ENCODE measurements around the gene MAPK6. TPM values are rescaled to one million over a fixed set of nuclear protein-coding genes. Genes with fewer than 3 reads are reported as not detected.

The MAPK6 gene
- total and polyA plus RNA-seq, 9 of the 15 experiments (the other 6 are each of a cell fraction or from before 2014, with no cell fraction given): 28.5 to 97.1 (median 74.0) TPM

GRCh38 chr15:52013151-52013791 lies 5.7 kb upstream of the MAPK6 start (continued):
- TF ChIP-seq NR4A1 (CRISPR knock-in tag; IDR thresholded peaks at IDR 0.05) (no peak), NR4A1 (tag; IDR thresholded peaks at IDR 0.05) (no peak), IRF1 (CRISPR knock-in tag; IDR thresholded peaks at IDR 0.05; ENCODE audit: borderline replicate concordance) (no peak), ZNF668 (CRISPR knock-in tag; IDR thresholded peaks at IDR 0.05) (no peak), NONO (IDR thresholded peaks at IDR 0.05; ENCODE audit: low read depth in 2 of 2, low read length in 1 of 2) (no peak), DDX20 (tag; IDR thresholded peaks at IDR 0.05; ENCODE audit: low read depth) (no peak), PREB (CRISPR knock-in tag; IDR thresholded peaks at IDR 0.05) (no peak), TRIM24 (IDR thresholded peaks at IDR 0.05) (0 out of 4 replicates have a peak, but pooled peaks have one; percentile 23 to 27), FIP1L1 (IDR thresholded peaks at IDR 0.05; ENCODE audit: low read depth, low read length, poor library complexity, severe bottlenecking) (no peak), EP400 (IDR thresholded peaks at IDR 0.05) (peak; percentile 26; the same call in 1 of the 2 replicates), CSDE1 (IDR thresholded peaks at IDR 0.05) (no peak), SREBF2 (CRISPR knock-in tag; IDR thresholded peaks at IDR 0.05) (no peak), ZNF232 (CRISPR knock-in tag; IDR thresholded peaks at IDR 0.05) (no peak), ZNF121 (CRISPR knock-in tag; conservative IDR thresholded peaks at IDR 0.05) (no peak), WHSC1 (IDR thresholded peaks at IDR 0.05; ENCODE audit: low read length) (no peak), EZH2 (IDR thresholded peaks at IDR 0.05; ENCODE audit: borderline replicate concordance, low read depth, low read length) (no peak), ZEB2 (IDR thresholded peaks at IDR 0.05) (0 out of 2 replicates have a peak, but pooled peaks have one; percentile 50)
- TF ChIP-seq, protein P1, sequence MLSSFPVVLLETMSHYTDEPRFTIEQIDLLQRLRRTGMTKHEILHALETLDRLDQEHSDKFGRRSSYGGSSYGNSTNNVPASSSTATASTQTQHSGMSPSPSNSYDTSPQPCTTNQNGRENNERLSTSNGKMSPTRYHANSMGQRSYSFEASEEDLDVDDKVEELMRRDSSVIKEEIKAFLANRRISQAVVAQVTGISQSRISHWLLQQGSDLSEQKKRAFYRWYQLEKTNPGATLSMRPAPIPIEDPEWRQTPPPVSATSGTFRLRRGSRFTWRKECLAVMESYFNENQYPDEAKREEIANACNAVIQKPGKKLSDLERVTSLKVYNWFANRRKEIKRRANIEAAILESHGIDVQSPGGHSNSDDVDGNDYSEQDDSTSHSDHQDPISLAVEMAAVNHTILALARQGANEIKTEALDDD (IDR thresholded peaks at IDR 0.05): peak; percentile 85
- TF ChIP-seq, protein P2, sequence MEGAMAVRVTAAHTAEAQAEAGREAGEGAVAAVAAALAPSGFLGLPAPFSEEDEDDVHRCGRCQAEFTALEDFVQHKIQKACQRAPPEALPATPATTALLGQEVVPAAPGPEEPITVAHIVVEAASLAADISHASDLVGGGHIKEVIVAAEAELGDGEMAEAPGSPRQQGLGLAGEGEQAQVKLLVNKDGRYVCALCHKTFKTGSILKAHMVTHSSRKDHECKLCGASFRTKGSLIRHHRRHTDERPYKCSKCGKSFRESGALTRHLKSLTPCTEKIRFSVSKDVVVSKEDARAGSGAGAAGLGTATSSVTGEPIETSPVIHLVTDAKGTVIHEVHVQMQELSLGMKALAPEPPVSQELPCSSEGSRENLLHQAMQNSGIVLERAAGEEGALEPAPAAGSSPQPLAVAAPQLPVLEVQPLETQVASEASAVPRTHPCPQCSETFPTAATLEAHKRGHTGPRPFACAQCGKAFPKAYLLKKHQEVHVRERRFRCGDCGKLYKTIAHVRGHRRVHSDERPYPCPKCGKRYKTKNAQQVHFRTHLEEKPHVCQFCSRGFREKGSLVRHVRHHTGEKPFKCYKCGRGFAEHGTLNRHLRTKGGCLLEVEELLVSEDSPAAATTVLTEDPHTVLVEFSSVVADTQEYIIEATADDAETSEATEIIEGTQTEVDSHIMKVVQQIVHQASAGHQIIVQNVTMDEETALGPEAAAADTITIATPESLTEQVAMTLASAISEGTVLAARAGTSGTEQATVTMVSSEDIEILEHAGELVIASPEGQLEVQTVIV (CRISPR knock-in tag; IDR thresholded peaks at IDR 0.05; ENCODE audit: borderline replicate concordance): 0 out of 2 replicates have a peak, but pooled peaks have one; percentile 36
- TF ChIP-seq, protein P3, sequence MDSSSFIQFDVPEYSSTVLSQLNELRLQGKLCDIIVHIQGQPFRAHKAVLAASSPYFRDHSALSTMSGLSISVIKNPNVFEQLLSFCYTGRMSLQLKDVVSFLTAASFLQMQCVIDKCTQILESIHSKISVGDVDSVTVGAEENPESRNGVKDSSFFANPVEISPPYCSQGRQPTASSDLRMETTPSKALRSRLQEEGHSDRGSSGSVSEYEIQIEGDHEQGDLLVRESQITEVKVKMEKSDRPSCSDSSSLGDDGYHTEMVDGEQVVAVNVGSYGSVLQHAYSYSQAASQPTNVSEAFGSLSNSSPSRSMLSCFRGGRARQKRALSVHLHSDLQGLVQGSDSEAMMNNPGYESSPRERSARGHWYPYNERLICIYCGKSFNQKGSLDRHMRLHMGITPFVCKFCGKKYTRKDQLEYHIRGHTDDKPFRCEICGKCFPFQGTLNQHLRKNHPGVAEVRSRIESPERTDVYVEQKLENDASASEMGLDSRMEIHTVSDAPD (CRISPR knock-in tag; IDR thresholded peaks at IDR 0.05): no peak

Data from K562 (cell line).